ENCODE data around the gene ZNF23. TPM values are rescaled to one million over a fixed set of nuclear protein-coding genes. Genes with fewer than 3 reads are reported as not detected.

ZNF23 gene
- total RNA-seq, 4 donors from 2014 or later, result 3.6 to 8.1 (median 5.8) TPM

DNA sequence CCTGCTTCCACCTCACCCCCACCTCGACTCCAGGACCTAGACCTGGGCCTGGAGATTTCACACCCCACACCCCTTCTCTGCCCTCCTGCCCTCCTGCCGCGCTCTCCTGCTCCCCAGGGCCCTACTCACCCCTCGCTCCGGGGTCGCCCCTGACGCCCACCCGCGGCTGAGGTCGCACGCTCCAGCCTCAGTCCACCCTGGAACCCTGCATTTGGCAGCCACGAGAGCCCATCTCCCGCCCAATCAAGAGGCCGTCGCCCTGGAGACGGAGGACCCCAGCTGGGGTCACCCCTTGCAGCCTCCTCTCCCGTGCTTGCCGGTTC, 36.3 kb downstream of the ZNF23 start:
- peak in 1 of 2 donors; percentile 75 for DNase-seq (ENCODE audit: low spot score in 2 of 2)
- intact Hi-C loops (cut with DNase I; ENCODE audit: low total_unique reads), result no loop called here
- WGBS, 2 donors, result 10 to 11% methylated on average over 18 of the region's 18 CpGs
- H3K4me3 ChIP-seq (ENCODE audit: low read depth, poor library complexity, severe bottlenecking), result no peak overlapping the region
- TF ChIP-seq CTCF (IDR thresholded peaks at IDR 0.05), result no peak
- TF ChIP-seq POLR2A (IDR thresholded peaks at IDR 0.05), result no peak

DNA sequence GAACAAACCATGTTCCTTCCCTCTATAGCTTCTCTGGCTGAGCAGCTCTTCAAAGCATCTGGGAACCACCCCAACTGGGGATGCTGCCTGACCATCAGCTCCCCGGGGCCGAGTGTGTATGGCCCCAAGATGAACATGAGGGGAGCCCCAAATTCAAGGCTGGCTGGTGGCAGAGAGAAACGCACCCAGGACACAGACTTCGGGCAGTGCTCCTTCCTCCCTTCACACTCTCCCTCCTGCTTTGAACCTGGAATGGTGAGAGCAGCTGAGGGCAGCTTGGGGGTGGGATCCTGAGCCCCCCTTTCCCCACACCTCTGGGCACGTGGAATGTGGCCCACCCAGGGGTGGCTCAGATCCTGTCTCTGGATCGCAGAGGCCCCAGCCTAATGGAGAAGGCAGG, 37.4 kb downstream of the ZNF23 start:
- no peak overlapping the region for H3K4me3 ChIP-seq (ENCODE audit: low read depth, poor library complexity, severe bottlenecking)
- WGBS, 2 donors, result 67 to 69% methylated on average over 5 to 6 of the region's 6 CpGs
- intact Hi-C loops (cut with DNase I; ENCODE audit: low total_unique reads), result no loop called here
- DNase-seq (ENCODE audit: low spot score in 2 of 2), result peak in 1 of 2 donors; percentile 68
- TF ChIP-seq POLR2A (IDR thresholded peaks at IDR 0.05) (no peak), CTCF (IDR thresholded peaks at IDR 0.05) (no peak)

DNA sequence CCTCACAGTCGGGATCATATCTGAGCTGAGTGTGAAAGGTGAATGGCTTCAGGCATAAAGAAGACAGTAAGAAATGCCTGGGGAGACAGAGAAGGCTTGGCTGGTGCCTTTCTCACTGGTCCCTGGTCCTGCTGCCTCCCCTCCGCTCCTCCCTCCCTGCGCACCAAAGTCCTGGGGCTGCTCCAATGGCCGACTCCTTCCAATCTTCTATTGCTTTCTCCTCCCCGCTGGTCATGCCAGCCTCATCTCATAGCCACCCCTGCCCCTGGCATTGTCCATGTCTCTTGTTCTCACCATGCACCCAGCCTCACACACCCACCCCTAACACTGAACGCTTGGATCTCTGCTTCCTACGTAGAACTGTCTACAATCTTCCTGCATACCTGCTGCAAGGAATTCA, 38.2 kb downstream of the ZNF23 start:
- intact Hi-C loops (cut with DNase I; ENCODE audit: low total_unique reads), result loop anchor here (1.0 kb wide), 1 partner anchor 19 kb away; no protein-coding TSS in a partner anchor
- TF ChIP-seq POLR2A (IDR thresholded peaks at IDR 0.05) (no peak), CTCF (IDR thresholded peaks at IDR 0.05) (no peak)
- no peak for DNase-seq (ENCODE audit: low spot score in 2 of 2)
- WGBS, 2 donors, result 75 to 79% methylated on average over 7 of the region's 7 CpGs
- no peak overlapping the region for H3K4me3 ChIP-seq (ENCODE audit: low read depth, poor library complexity, severe bottlenecking)

GRCh38 chr16:71423016-71423415, 39.0 kb downstream of the ZNF23 start:
- WGBS, 2 donors, result 60 to 80% methylated on average over 2 of the region's 2 CpGs
- DNase-seq (ENCODE audit: low spot score in 2 of 2), result no peak
- intact Hi-C loops (cut with DNase I; ENCODE audit: low total_unique reads), result loop anchor here (1.0 kb wide), 1 partner anchor 20 kb away; no protein-coding TSS in a partner anchor
- no peak overlapping the region for H3K4me3 ChIP-seq (ENCODE audit: low read depth, poor library complexity, severe bottlenecking)
- no peak for TF ChIP-seq POLR2A (IDR thresholded peaks at IDR 0.05)
- no peak for TF ChIP-seq CTCF (IDR thresholded peaks at IDR 0.05)

DNA sequence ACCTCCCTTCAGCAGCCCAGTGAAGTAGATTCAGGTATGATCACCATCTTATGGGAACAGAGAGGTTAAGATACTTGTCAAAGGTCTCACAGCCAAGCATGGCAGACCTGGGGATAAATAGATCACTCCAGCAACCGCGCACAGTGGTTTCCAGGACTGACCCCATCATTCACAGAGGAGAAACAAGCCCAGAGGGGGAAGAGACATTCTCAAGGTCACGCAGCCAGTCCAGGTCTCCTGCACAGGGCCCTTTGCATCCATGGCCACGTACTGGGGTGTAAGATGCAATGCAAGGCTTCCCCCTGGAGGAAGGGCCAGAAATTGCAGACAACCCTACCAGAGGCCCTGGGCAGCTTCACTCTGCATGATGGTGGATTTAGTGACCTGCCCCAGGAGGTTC, 40.1 kb downstream of the ZNF23 start:
- intact Hi-C loops (cut with DNase I; ENCODE audit: low total_unique reads), result no loop called here
- no peak overlapping the region for H3K4me3 ChIP-seq (ENCODE audit: low read depth, poor library complexity, severe bottlenecking)
- 53 to 66% methylated on average over 4 of the region's 4 CpGs for WGBS, 2 donors
- TF ChIP-seq CTCF (IDR thresholded peaks at IDR 0.05) (no peak), POLR2A (IDR thresholded peaks at IDR 0.05) (no peak)
- no peak for DNase-seq (ENCODE audit: low spot score in 2 of 2)

- no peak for DNase-seq (ENCODE audit: low spot score in 2 of 2)
- H3K4me3 ChIP-seq (ENCODE audit: low read depth, poor library complexity, severe bottlenecking), result no peak overlapping the region
- 89 to 90% methylated on average over 5 of the region's 5 CpGs for WGBS, 2 donors
- TF ChIP-seq CTCF (IDR thresholded peaks at IDR 0.05) (no peak), POLR2A (IDR thresholded peaks at IDR 0.05) (no peak)
- intact Hi-C loops (cut with DNase I; ENCODE audit: low total_unique reads), result loop anchor here (10.0 kb wide), 1 partner anchor 91 kb away; no protein-coding TSS in a partner anchor
Measured at GRCh38 chr16:71414038-71414437, 48.0 kb downstream of the ZNF23 start.
